ENCODE results near the gene TMEM35B. TPM values are rescaled to one million over a fixed set of nuclear protein-coding genes. Genes with fewer than 3 reads are reported as not detected.
"Not testable (repeated sequence)": the region's sequence is repeated elsewhere in the genome, so short reads cannot be mapped to it uniquely, and the experiment has no call there.

TMEM35B gene
- polyA plus RNA-seq, 1 donor, result 33.1 TPM

DNA sequence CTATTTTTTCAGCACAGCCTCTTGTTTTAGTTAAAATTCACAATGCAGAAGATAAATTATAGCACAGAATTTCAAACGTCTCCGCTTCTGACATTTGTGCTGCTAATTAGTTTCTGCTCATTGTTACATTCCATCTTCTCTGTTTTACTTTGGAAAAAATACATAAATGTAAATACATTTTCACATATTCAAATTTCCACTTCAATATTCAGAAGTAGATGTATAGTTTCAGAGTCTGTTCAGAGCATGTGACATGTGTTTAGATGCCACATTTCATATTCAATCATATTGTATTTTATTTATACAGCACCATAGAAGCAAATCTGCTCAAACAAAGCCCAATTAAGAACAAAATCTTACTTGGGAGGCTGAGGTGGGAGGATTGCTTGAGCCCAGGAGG, 19.6 kb downstream of the TMEM35B start:
- no peaks in the 10 kb centered on the region for H3K4me1 ChIP-seq (ENCODE audit: control insufficient read depth, insufficient read depth, low read length)
- DNase-seq, result no peak
- H3K9me3 ChIP-seq (ENCODE audit: control insufficient read depth, low read depth, low read length), result no peaks in the 10 kb centered on the region
- H3K27ac ChIP-seq (ENCODE audit: low read length), result no peak overlapping the region
- no peaks in the 10 kb centered on the region for H3K27me3 ChIP-seq (ENCODE audit: control insufficient read depth, insufficient read depth, low read length)
- no peaks in the 10 kb centered on the region for H3K36me3 ChIP-seq (ENCODE audit: control insufficient read depth, insufficient read depth, low read length)
- no peak overlapping the region for H3K4me3 ChIP-seq (ENCODE audit: low read length)
- 94% methylated on average over 2 of the region's 2 CpGs for WGBS (ENCODE audit: insufficient coverage, low lambda C conversion rate)

DNA sequence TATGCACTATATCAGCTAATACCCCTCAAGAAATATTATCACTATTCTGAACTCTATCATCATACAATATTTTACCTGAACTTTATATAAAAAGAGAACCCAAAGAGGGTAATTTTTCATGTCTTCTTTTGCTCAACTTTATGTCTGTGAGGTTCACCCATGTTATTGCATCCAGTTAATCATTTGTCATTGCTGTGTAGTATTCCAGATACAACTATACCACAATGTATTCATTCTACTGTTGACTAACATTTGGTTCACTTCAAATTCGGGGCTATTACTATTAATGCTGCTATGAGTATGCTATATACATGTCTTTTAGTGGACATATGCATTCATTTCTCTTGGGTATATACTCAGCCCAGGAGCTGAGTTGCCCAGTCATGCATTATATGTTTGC, 34.7 kb downstream of the TMEM35B start:
- H3K27me3 ChIP-seq (ENCODE audit: control insufficient read depth, insufficient read depth, low read length), result no peaks in the 10 kb centered on the region
- peaks cover 4% of the 10 kb centered on the region for H3K9me3 ChIP-seq (ENCODE audit: control insufficient read depth, low read depth, low read length)
- no peak overlapping the region for H3K27ac ChIP-seq (ENCODE audit: low read length)
- DNase-seq, result no peak
- no peak overlapping the region for H3K4me3 ChIP-seq (ENCODE audit: low read length)
- no CpG with 5 or more reads among the region's 1 CpG for WGBS (ENCODE audit: insufficient coverage, low lambda C conversion rate)
- no peaks in the 10 kb centered on the region for H3K36me3 ChIP-seq (ENCODE audit: control insufficient read depth, insufficient read depth, low read length)
- no peaks in the 10 kb centered on the region for H3K4me1 ChIP-seq (ENCODE audit: control insufficient read depth, insufficient read depth, low read length)

DNA sequence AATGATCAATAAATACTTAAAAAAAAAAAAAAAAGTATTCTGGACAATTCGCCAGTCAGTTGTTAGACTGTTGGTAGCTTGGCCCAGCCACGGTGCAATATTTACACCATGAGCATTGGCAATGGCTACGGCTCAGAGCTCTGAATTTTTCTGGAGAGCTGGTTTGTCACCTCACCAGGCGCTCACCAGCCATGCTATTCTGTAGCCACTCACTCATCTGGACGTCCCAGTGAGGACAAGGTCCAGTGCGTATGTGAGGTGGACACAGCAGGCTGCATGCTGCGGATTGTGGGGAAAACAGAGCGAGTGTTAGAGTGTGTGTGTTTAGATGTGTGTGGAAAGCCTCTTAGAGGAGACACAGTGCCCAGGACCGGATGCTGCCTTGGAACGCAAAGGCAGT, 36.4 kb downstream of the TMEM35B start:
- not testable (repeated sequence) for H3K27me3 ChIP-seq (ENCODE audit: control insufficient read depth, insufficient read depth, low read length); H3K9me3 ChIP-seq (ENCODE audit: control insufficient read depth, low read depth, low read length); H3K36me3 ChIP-seq (ENCODE audit: control insufficient read depth, insufficient read depth, low read length); H3K4me1 ChIP-seq (ENCODE audit: control insufficient read depth, insufficient read depth, low read length); H3K4me3 ChIP-seq (ENCODE audit: low read length); H3K27ac ChIP-seq (ENCODE audit: low read length); DNase-seq
- no CpG with 5 or more reads among the region's 10 CpGs for WGBS (ENCODE audit: insufficient coverage, low lambda C conversion rate)

DNA sequence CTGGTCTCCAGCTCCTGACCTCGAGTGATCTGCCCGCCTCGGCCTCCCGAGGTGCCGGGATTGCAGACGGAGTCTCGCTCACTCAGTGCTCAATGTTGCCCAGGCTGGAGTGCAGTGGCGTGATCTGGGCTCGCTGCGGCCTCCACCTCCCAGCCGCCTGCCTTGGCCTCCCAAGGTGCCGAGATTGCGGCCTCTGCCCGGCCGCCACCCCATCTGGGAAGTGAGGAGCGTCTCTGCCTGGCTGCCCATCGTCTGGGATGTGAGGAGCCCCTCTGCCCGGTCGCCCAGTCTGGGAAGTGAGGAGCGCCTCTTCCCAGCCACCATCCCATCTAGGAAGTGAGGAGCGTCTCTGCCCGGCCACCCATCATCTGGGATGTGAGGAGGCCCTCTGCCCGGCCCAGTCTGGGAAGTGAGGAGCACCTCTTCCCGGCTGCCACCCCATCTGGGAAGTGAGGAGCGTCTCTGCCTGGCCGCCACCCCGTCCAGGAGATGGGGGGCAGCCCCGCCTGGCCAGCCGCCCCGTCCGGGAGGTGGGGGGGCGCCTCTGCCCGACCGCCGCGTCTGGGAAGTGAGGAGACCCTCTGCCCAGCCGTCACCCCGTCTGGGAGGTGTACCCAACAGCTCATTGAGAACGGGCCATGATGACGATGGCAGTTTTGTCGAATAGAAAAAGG, 37.4 kb downstream of the TMEM35B start:
- not testable (repeated sequence) for H3K4me1 ChIP-seq (ENCODE audit: control insufficient read depth, insufficient read depth, low read length); DNase-seq; H3K36me3 ChIP-seq (ENCODE audit: control insufficient read depth, insufficient read depth, low read length); H3K27ac ChIP-seq (ENCODE audit: low read length); H3K9me3 ChIP-seq (ENCODE audit: control insufficient read depth, low read depth, low read length); H3K27me3 ChIP-seq (ENCODE audit: control insufficient read depth, insufficient read depth, low read length); H3K4me3 ChIP-seq (ENCODE audit: low read length)
- no CpG with 5 or more reads among the region's 41 CpGs for WGBS (ENCODE audit: insufficient coverage, low lambda C conversion rate)

DNA sequence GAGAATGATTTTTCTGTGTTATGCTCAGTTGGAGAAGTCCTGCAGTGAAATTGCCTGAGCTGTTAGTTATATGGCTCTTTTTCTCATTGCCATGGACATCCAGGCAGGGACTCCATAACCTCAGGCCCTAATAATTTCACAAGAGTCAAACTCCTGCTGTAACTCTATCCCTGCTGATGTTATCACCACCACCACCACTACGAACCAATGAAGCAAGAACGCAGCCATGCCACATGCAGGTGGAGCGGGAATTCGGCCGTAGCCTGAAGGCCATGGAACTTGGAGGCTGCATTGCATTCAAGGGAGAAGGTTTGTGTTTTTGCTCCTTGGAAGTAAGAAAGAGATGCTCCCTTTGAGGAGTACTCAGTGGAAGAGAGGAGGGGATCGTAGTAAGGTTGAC, 38.9 kb downstream of the TMEM35B start:
- Histone ChIP-seq H3K27ac (ENCODE audit: low read length) (no peak overlapping the region), H3K9me3 (ENCODE audit: control insufficient read depth, low read depth, low read length) (peaks cover 4% of the 10 kb centered on the region), H3K36me3 (ENCODE audit: control insufficient read depth, insufficient read depth, low read length) (no peaks in the 10 kb centered on the region), H3K27me3 (ENCODE audit: control insufficient read depth, insufficient read depth, low read length) (no peaks in the 10 kb centered on the region), H3K4me1 (ENCODE audit: control insufficient read depth, insufficient read depth, low read length) (no peaks in the 10 kb centered on the region), H3K4me3 (ENCODE audit: low read length) (no peak overlapping the region)
- no peak for DNase-seq
- no CpG with 5 or more reads among the region's 6 CpGs for WGBS (ENCODE audit: insufficient coverage, low lambda C conversion rate)

DNA sequence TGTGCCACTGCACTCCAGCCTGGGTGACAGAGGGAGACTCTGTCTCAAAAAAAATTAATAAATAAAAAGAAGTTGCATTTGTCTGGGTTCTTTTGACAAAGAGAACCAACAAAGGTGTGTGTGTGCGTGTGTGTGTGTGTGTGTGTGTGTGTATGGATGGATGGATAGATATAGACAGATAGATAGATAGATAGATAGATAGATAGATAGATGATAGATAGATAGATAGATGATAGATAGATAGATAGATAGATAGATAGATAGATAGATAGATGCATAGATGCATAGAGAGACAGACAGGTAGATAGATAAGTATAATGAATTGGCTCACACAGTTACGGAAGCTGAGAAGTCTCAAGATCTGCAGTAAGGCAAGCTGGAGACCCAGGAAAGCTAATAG, 43.3 kb downstream of the TMEM35B start:
- H3K4me1 ChIP-seq (ENCODE audit: control insufficient read depth, insufficient read depth, low read length); H3K27me3 ChIP-seq (ENCODE audit: control insufficient read depth, insufficient read depth, low read length); H3K36me3 ChIP-seq (ENCODE audit: control insufficient read depth, insufficient read depth, low read length); H3K27ac ChIP-seq (ENCODE audit: low read length); H3K4me3 ChIP-seq (ENCODE audit: low read length); DNase-seq; H3K9me3 ChIP-seq (ENCODE audit: control insufficient read depth, low read depth, low read length): not testable (repeated sequence)
- 89% methylated on average over 1 of the region's 2 CpGs for WGBS (ENCODE audit: insufficient coverage, low lambda C conversion rate)

Other genes with a start within 250 kb of the TMEM35B start
- 0.15 TPM for gene GJB5, start 230.3 kb downstream of the TMEM35B start, polyA plus RNA-seq
- gene GJB4, start 225.6 kb downstream of the TMEM35B start, polyA plus RNA-seq, result 0.10 TPM
- 0.21 TPM for gene GJB3, start 204.1 kb downstream of the TMEM35B start, polyA plus RNA-seq
- 15.0 TPM for gene GJA4, start 192.3 kb downstream of the TMEM35B start, polyA plus RNA-seq
- gene SMIM12, start 125.6 kb downstream of the TMEM35B start, polyA plus RNA-seq, result 31.3 TPM
- 0.42 TPM for gene DLGAP3, start 55.7 kb downstream of the TMEM35B start, polyA plus RNA-seq
- gene ZMYM6, start 46.6 kb upstream of the TMEM35B start, polyA plus RNA-seq, result 24.6 TPM
- gene ZMYM1, start 94.0 kb upstream of the TMEM35B start, polyA plus RNA-seq, result 17.1 TPM
- 433 TPM for gene SFPQ, start 207.8 kb upstream of the TMEM35B start, polyA plus RNA-seq

Measured in large intestine (tissue), 3 donors.